Measurements from ENCODE around the gene ETS2.

ETS2 gene

GRCh38 chr21:38830671-38831525, 25.2 kb downstream of the ETS2 start:
- H3K9me3 Mint-ChIP-seq, result peaks cover 0 to 8% of the 10 kb centered on the region in 2 donors
- DNase-seq (no peak), ATAC-seq (no peak)
- peaks cover 16% of the 10 kb centered on the region for H3K27me3 Mint-ChIP-seq
- peak overlapping the region; percentile 95 to 97 for H3K27ac Mint-ChIP-seq
- peak overlapping the region; percentile 7 to 58 for H3K4me3 Mint-ChIP-seq
- H3K4me1 Mint-ChIP-seq, result peaks cover 20% of the 10 kb centered on the region

- H3K4me1 Mint-ChIP-seq, result peaks cover 20% of the 10 kb centered on the region
- peaks cover 0 to 8% of the 10 kb centered on the region in 2 donors for H3K9me3 Mint-ChIP-seq
- peaks cover 16% of the 10 kb centered on the region for H3K27me3 Mint-ChIP-seq
- DNase-seq (peak; percentile 65 to 78), ATAC-seq (peak; percentile 99)
- peak overlapping the region; percentile 95 to 97 for H3K27ac Mint-ChIP-seq
- peak overlapping the region; percentile 7 to 58 for H3K4me3 Mint-ChIP-seq
Measured at GRCh38 chr21:38831526-38832467, 26.1 kb downstream of the ETS2 start.

GRCh38 chr21:38832664-38833063, 26.9 kb downstream of the ETS2 start:
- ATAC-seq (no peak), DNase-seq (no peak)
- H3K4me1 Mint-ChIP-seq, result peaks cover 21% of the 10 kb centered on the region
- H3K9me3 Mint-ChIP-seq, result peaks cover 0 to 8% of the 10 kb centered on the region in 2 donors
- H3K27ac Mint-ChIP-seq, result no peak overlapping the region
- H3K4me3 Mint-ChIP-seq, result no peak overlapping the region
- peaks cover 16% of the 10 kb centered on the region for H3K27me3 Mint-ChIP-seq

- ATAC-seq, result no peak
- DNase-seq, result no peak
- Mint-ChIP-seq H3K9me3 (peaks cover 0 to 8% of the 10 kb centered on the region in 2 donors), H3K27me3 (peaks cover 16% of the 10 kb centered on the region), H3K4me3 (no peak overlapping the region), H3K27ac (no peak overlapping the region), H3K4me1 (peaks cover 25% of the 10 kb centered on the region)
Measured at GRCh38 chr21:38833117-38833516, 27.4 kb downstream of the ETS2 start.

DNA sequence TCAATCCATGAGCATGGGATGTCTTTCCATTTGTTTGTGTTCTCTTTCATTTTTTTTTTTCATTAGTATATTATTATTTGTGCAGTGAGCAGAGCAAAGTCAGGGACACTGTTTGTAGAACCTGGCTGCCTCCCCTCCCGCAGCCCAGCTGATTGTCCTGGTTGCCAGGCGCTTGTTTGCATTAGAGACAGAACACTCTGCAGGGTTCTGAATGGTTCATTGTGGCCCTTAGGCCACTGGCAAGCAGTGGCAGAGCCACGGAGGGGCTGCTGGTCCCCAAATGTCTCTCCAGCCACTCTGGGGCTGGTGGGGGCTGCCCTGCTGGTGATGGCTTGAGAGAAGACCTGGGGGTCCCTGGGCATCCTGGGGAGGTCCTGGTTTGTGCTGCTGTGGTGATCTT, 29.0 kb downstream of the ETS2 start:
- DNase-seq (no peak), ATAC-seq (no peak)
- Mint-ChIP-seq H3K27me3 (peaks cover 16% of the 10 kb centered on the region), H3K4me3 (no peak overlapping the region), H3K4me1 (peaks cover 31% of the 10 kb centered on the region), H3K9me3 (peaks cover 0 to 8% of the 10 kb centered on the region in 2 donors), H3K27ac (no peak overlapping the region)

DNA sequence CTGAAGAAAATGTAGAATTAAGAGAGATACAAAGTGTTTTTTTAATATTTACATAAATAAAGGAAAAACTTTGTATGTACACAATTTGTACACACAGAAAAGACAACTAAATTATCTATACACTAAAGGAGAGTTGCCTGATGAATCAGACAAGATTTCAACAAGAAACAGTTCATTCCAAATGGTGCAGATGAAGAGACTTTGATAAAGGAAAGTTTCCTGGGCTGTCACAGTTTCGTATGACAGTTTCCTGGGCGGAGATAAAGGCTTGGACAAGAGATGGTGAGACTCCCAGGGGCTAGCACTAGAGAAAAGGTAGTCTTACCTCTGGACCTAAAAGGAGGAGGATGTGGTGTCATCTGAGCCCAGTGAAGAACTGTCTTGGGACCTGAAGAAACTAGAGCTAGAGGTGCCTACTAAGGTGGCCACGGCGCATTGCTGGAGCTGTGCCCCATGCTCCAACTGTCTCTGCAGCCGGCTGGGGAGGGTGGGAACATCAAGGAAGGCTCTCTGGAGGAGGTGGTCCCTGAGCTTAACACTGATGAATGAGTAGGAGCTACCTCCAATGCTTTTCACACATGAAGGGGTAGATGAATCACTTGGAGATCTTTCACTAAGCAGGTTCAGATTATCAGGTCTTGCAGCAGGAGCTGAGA, 32.2 kb downstream of the ETS2 start:
- Mint-ChIP-seq H3K27me3 (peaks cover 22% of the 10 kb centered on the region), H3K27ac (peak overlapping the region in 1 of 2 donors; percentile 30), H3K4me3 (no peak overlapping the region), H3K9me3 (no peaks in the 10 kb centered on the region), H3K4me1 (peaks cover 20% of the 10 kb centered on the region)
- DNase-seq (no peak), ATAC-seq (no peak)

- no peak overlapping the region for H3K27ac Mint-ChIP-seq
Measured at GRCh38 chr21:38838598-38839327, 33.0 kb downstream of the ETS2 start.

DNA sequence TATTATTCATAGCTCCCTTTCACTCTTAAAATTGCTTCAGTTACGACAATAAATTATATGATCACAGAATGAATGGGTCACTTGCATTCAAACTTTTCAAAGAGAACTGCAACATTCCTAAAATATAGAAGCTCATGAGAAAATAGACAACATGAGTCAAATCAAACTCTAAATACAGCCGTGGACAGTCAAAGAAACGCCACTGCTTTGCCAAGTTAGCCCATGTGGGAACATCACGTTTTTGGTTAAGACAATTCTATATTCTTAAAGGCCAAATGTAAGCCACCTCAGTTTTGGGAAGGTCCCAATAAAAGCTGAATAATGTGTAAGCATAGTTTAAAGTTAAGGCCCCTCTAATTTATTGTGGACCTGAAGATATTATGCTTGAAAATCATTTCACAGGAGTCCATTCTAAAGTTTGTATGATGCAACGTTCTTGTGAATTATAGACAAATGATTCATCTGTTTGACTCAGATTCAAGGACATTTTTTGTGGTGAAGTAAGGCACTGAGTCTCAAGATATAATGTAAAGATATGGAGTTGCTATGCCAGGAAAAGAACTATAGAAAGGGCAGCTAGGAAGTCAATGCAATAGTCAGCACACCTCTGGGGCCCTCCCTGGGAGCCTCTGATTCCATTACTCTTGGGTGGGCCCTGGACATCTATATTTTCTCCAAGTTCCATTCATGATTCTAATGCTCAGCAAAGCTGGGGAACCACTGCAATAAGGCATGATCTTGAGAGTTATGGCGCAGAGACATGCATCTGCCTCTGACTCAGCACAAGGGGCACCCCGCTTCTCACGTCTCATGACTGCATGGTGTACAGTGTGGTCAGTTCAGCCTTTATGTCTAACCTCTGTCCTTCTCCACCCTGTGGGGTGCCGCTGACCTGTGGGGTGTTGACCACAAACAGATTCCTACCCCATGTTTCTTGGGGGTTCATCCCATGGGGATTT, 33.9 kb downstream of the ETS2 start:
- H3K4me3 Mint-ChIP-seq, result no peak overlapping the region
- peaks cover 20% of the 10 kb centered on the region for H3K4me1 Mint-ChIP-seq
- H3K9me3 Mint-ChIP-seq, result no peaks in the 10 kb centered on the region
- DNase-seq (peak in 1 of 2 donors; percentile 18), ATAC-seq (peak; percentile 82)
- peak overlapping the region in 1 of 2 donors; percentile 45 for H3K27ac Mint-ChIP-seq
- H3K27me3 Mint-ChIP-seq, result peaks cover 7% of the 10 kb centered on the region

More at GRCh38 chr21:38838598-38839327, 33.0 kb downstream of the ETS2 start:
- Mint-ChIP-seq H3K9me3 (no peaks in the 10 kb centered on the region), H3K27me3 (peaks cover 13% of the 10 kb centered on the region), H3K4me3 (no peak overlapping the region), H3K4me1 (peaks cover 20% of the 10 kb centered on the region)
- no peak for ATAC-seq
- no peak for DNase-seq

GRCh38 chr21:38840456-38841300, 34.9 kb downstream of the ETS2 start:
- Mint-ChIP-seq H3K27ac (peak overlapping the region in 1 of 2 donors; percentile 87), H3K9me3 (no peaks in the 10 kb centered on the region)
- DNase-seq, result no peak

DNA sequence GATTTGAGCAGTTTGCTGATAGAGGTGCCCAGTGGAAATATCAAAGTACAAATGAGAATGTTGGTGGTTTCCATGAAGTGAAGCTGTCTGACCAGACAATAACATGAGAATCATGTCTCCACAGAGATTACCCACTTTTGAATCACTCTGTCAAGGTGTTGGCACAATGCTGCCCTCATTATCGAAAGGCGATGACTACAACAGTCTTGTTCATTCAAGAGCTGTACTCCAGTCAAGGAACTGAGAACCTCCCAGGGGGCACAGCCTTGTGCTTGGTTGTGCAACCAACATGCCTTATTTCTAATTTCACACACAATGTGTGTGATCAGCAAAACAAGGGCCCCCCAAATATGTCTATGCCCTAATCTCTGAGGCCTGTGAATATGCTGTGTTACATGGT, 35.7 kb downstream of the ETS2 start:
- Mint-ChIP-seq H3K9me3 (no peaks in the 10 kb centered on the region), H3K4me1 (peaks cover 20% of the 10 kb centered on the region), H3K27ac (no peak overlapping the region), H3K4me3 (no peak overlapping the region), H3K27me3 (peaks cover 7% of the 10 kb centered on the region)
- DNase-seq (no peak), ATAC-seq (no peak)

More at GRCh38 chr21:38840456-38841300, 34.9 kb downstream of the ETS2 start:
- H3K27me3 Mint-ChIP-seq, result peaks cover 7% of the 10 kb centered on the region
- H3K4me3 Mint-ChIP-seq, result no peak overlapping the region
- H3K4me1 Mint-ChIP-seq, result peaks cover 20% of the 10 kb centered on the region
- ATAC-seq, result no peak

DNA sequence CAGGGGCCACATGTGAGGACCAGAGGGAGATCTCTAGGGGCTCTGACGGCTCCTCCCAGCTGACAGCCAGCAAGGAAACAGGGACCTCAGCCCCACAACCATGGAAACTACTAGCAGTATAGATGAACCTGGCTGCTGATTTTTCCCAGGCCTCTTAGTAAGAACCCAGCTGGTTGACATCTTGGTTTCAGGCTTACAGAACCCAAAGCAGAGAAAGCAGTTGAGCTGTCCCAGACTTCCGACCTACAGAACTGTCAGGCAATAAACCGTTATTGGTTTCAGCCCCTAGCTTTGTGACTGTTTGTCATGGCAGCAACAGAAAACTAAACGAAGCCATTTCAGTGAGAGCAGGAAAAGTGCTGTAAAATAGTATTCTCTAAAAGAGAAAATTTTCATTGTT, 36.4 kb downstream of the ETS2 start:
- no peak overlapping the region for H3K4me3 Mint-ChIP-seq
- peaks cover 7% of the 10 kb centered on the region for H3K27me3 Mint-ChIP-seq
- H3K27ac Mint-ChIP-seq, result no peak overlapping the region
- ATAC-seq, result no peak
- H3K4me1 Mint-ChIP-seq, result peaks cover 20% of the 10 kb centered on the region
- H3K9me3 Mint-ChIP-seq, result no peaks in the 10 kb centered on the region
- DNase-seq, result no peak

DNA sequence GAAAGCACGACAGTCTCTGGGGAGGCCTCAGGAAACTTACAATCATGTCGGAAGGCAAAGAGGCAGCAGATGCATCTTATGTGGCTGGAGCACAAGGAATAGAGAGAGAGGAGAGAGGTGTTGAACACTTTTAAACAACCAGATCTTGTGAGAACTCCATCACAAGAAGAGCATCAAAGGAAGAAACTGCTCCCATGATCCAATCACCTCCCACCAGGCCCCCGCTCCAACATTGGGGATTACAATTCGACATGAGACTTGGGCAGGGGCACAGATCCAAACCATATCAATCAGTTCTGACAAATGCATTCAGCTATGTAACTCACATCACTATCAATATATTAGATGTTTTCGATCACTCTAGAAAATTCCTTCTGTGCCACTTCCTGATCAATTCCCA, 37.6 kb downstream of the ETS2 start:
- ATAC-seq (no peak), DNase-seq (no peak)
- no peaks in the 10 kb centered on the region for H3K9me3 Mint-ChIP-seq
- H3K4me3 Mint-ChIP-seq, result no peak overlapping the region
- peaks cover 15% of the 10 kb centered on the region for H3K4me1 Mint-ChIP-seq
- peaks cover 7% of the 10 kb centered on the region for H3K27me3 Mint-ChIP-seq
- no peak overlapping the region for H3K27ac Mint-ChIP-seq

DNA sequence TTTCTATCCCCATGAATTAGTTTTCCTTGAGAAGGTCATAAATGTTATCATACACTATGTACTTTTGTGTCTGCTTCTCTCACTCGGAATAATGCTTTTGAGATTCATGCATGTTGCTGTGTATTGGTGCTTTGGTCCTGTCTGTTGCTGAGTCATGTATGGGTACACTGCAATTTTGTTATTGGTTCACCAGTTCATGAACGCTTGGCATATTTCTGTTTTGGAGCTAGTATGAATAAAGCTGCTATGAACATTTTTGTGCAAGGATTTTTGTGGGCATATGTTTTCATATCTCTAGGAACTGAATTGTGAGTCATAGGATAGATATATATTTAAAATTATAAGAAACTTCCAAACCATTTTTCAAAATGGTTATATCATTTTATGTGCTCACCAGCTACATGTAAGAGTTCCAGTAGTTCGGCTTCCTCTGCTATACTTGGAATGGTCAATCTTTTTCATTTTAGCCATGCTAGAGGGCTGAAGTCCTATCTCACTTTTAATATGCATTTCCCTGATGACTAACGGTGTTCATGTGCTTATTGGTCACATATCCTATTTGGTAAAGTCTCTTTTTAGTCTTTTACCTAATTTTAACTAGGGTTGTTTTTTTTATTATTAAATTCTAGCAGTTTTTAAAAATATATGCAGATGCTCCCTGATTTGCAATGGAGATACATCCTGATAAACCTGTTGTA, 38.2 kb downstream of the ETS2 start:
- ATAC-seq (no peak), DNase-seq (no peak)
- Mint-ChIP-seq H3K4me3 (no peak overlapping the region), H3K9me3 (no peaks in the 10 kb centered on the region), H3K4me1 (peaks cover 12% of the 10 kb centered on the region), H3K27ac (no peak overlapping the region), H3K27me3 (peaks cover 7% of the 10 kb centered on the region)

Measured in stimulated activated naive CD8-positive, alpha-beta T cell treated with anti-CD3 and anti-CD28 coated beads, Interleukin-15, amount 100 ng/mL, for 72 hours (primary cell).